Esophagus squamous epithelium (tissue), 4 donors: Measurements from ENCODE around the gene RTTN.

ENCODE experiments used
- CTCF ChIP-seq, 6 experiments: fragments of 450-650 bp in 4 of 6; fragments of 200-600 bp in 2 of 6; sonication (generic) in 2 of 6; IDR thresholded peaks; one replicate each; pipeline ENCODE4 v1.5.1; 2016 to 2019; ENCODE audit warnings: antibody characterized with exemption in 6 of 6, mild to moderate bottlenecking in 4 of 6, moderate library complexity in 4 of 6
- POLR2A ChIP-seq, 4 donors: fragments of 450-650 bp; IDR thresholded peaks; one replicate each; pipeline ENCODE4 v1.6.1; 2017; ENCODE audit warnings: antibody characterized with exemption in 4 of 4, mild to moderate bottlenecking in 4 of 4, moderate library complexity in 3 of 4

DNA sequence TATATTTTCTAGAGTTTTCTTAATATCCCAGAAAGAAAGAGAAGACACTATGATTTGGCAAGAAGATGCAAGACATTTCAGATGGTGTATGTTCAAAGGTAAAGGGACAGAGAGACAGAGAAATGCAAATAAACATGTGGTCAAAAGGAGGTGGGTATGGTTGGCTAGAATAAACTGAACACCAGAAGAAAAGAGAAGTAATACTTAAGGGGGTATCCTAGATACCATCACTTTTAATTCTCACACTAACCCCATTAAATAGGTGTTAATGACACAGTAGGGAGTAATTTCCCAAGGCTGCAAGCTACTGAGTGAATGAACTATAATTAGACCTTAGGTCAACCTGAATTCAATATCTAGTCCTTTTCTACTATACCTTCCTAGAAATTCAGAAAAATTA, 146.6 kb downstream of the RTTN start:
- TF ChIP-seq POLR2A (IDR thresholded peaks at IDR 0.05) (no peak), CTCF (IDR thresholded peaks at IDR 0.05) (no peak)
